Measurements from ENCODE around the gene PTAFR.

DNA sequence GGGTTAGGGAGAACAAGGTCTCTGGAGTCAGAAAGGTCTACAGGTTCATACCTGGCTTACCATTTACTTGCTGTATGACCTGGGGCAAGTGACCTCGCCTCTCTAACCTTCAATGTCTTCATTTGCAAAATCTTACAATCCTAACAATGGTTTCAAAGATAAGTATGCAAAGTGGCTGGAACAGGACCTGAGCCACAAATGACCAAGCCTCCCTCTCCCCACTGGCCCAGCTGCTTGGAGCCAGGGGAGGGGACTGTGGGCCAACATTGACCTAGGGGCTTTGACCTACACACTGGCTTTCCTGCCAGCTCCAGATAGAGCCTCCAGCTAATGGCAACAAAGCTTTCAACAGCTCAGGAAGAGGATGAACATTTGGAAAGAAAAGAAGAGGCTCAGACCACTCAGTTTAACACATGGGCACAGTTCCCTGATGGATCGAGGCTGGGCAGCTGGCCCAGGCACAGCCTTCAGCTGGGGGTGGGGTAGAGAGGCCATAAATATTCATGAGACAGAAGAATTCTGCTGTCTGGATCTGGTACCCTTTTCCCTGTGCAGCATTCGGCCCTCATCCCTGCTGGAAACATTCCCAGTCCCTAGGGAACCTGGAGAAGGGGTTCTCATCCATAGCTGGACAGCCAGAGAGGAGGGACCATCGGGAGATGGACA, 12.9 kb downstream of the PTAFR start:
- TF ChIP-seq, protein P1, sequence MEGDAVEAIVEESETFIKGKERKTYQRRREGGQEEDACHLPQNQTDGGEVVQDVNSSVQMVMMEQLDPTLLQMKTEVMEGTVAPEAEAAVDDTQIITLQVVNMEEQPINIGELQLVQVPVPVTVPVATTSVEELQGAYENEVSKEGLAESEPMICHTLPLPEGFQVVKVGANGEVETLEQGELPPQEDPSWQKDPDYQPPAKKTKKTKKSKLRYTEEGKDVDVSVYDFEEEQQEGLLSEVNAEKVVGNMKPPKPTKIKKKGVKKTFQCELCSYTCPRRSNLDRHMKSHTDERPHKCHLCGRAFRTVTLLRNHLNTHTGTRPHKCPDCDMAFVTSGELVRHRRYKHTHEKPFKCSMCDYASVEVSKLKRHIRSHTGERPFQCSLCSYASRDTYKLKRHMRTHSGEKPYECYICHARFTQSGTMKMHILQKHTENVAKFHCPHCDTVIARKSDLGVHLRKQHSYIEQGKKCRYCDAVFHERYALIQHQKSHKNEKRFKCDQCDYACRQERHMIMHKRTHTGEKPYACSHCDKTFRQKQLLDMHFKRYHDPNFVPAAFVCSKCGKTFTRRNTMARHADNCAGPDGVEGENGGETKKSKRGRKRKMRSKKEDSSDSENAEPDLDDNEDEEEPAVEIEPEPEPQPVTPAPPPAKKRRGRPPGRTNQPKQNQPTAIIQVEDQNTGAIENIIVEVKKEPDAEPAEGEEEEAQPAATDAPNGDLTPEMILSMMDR (IDR thresholded peaks at IDR 0.05), result no peak
- TF ChIP-seq POLR2A (IDR thresholded peaks at IDR 0.05) (no peak), POLR2AphosphoS5 (IDR thresholded peaks at IDR 0.05) (no peak)
